ENCODE results near the gene SMARCD3. TPM values are rescaled to one million over a fixed set of nuclear protein-coding genes. Genes with fewer than 3 reads are reported as not detected.
A peak's percentile ranks its signal among the peaks of the same experiment; 100 is the strongest.

SMARCD3 gene
- total and polyA plus RNA-seq, 2 of the 13 experiments (the other 11 are each of a cell fraction or from before 2014, with no cell fraction given), result 0.20 to 0.62 TPM

GRCh38 chr7:151249034-151249731 is 689 bp upstream of the SMARCD3 start:
- Histone ChIP-seq H3K9me3 (ENCODE audit: low read length) (no peaks in the 10 kb centered on the region), H3K4me1 (ENCODE audit: insufficient read depth, low read length) (peaks cover 70% of the 10 kb centered on the region), H3K27me3 (ENCODE audit: control insufficient read depth in 1 of 2, insufficient read depth in 2 of 2, low read length in 2 of 2) (peaks cover 14 to 85% of the 10 kb centered on the region in 2 experiments), H2AFZ (ENCODE audit: low read length) (no peak overlapping the region), H3K4me3 (replicated peaks in 1 of 3; ENCODE audit: insufficient read depth in 1 of 3, low read depth in 2 of 3, low read length in 3 of 3) (peak overlapping the region; percentile 29 to 71 (median 59); a peak in 5 of 6 replicates), H3K79me2 (ENCODE audit: insufficient read depth, low read length) (no peaks in the 10 kb centered on the region), H3K4me2 (ENCODE audit: low read depth, low read length) (peak overlapping the region; percentile 83), H3K27ac (ENCODE audit: extremely low read length, insufficient read depth, low read length) (no peak overlapping the region), H4K20me1 (ENCODE audit: insufficient read depth, low read length) (no peaks in the 10 kb centered on the region; the same call in 1 of the 2 replicates), H3K36me3 (replicated peaks in 1 of 2; ENCODE audit: control insufficient read depth in 1 of 2, insufficient read depth in 2 of 2, low read length in 2 of 2) (no peaks in the 10 kb centered on the region), H3K9ac (ENCODE audit: insufficient read depth, low read depth, low read length) (no peak overlapping the region)
- intact Hi-C loops (cut with micrococcal nuclease; ENCODE audit: unreplicated experiment) (loop anchor here (2.0 to 10.0 kb wide), 3 partner anchors 16 to 164 kb away; partner anchors contain the start of genes AGAP3, CHPF2, FASTK and TMUB1), in situ Hi-C loops (cut with HindIII; ENCODE audit: extremely low pct_ligation_motif_present, low pct_unique_long_range_greater_than_20kb) (no loop called here)
- ATAC-seq, result peak; percentile 7
- ChIA-PET POLR2A (no interaction called here), CTCF (ENCODE audit: low intra/inter-chr PET ratio, low total read pairs) (no interaction called here)
- FAIRE-seq, result no peak
- no peak for DNase-seq (ENCODE audit: low spot score)
- WGBS (ENCODE audit: low lambda C conversion rate), result 13% methylated on average over 14 of the region's 45 CpGs
- BruUV-seq (replicated peaks), result no TSS peak
- no peak for TF ChIP-seq NFE2L1 (CRISPR knock-in tag; IDR thresholded peaks at IDR 0.05; ENCODE audit: borderline replicate concordance)
- 0 out of 2 replicates have a peak, but pooled peaks have one; percentile 15 for TF ChIP-seq SIN3A (IDR thresholded peaks at IDR 0.05; ENCODE audit: borderline replicate concordance, low read depth, low read length)
- no peak for TF ChIP-seq ARID2 (CRISPR knock-in tag; IDR thresholded peaks at IDR 0.05; ENCODE audit: borderline replicate concordance)
- no peak for TF ChIP-seq ZBTB8A (CRISPR knock-in tag; IDR thresholded peaks at IDR 0.05; ENCODE audit: borderline replicate concordance, low read depth)
- peak; percentile 14; the same call in 1 of the 2 replicates for TF ChIP-seq UBTF (CRISPR knock-in tag; IDR thresholded peaks at IDR 0.05)
- TF ChIP-seq PLRG1 (conservative IDR thresholded peaks at IDR 0.05), result no peak
- peak; percentile 2; the same call in 1 of the 2 replicates for TF ChIP-seq GABPB1 (CRISPR knock-in tag; IDR thresholded peaks at IDR 0.05)
- TF ChIP-seq ERF (CRISPR knock-in tag; IDR thresholded peaks at IDR 0.05), result no peak
- no peak for TF ChIP-seq ZBTB40 (IDR thresholded peaks at IDR 0.05)
- peak; percentile 29; the same call in 1 of the 2 replicates for TF ChIP-seq ZBTB40 (CRISPR knock-in tag; IDR thresholded peaks at IDR 0.05)

All from HepG2 (cell line).